Activated CD8-positive, alpha-beta T cell treated with anti-CD3 and anti-CD28 coated beads, Interleukin-2, amount 10 ng/mL, durations not matched to agents 7 days and 5 days (primary cell): Measurements from ENCODE around the gene IFNAR2. TPM values are rescaled to one million over a fixed set of nuclear protein-coding genes. Genes with fewer than 3 reads are reported as not detected.
A peak's percentile ranks its signal among the peaks of the same experiment; 100 is the strongest.

Experiments used
- ATAC-seq: fragments of 150-1000 bp; cut with Tn5 transposase; one replicate; pipeline ENCODE4 v1.10.0; 2021; ENCODE audit warnings: moderate library complexity
- CTCF ChIA-PET: fragments of 350-600 bp; sonication (Branson Sonifier 250); formaldehyde crosslinking; loops from one replicate; lab custom pipeline; 2021; ENCODE audit warnings: antibody characterized with exemption; lab: Charles Lee
- POLR2A ChIA-PET: fragments of 350-600 bp; sonication (Branson Sonifier 250); formaldehyde crosslinking; loops from one replicate; lab custom pipeline; 2021; ENCODE audit warnings: antibody characterized with exemption; lab: Charles Lee
- DNase-seq: peaks from one replicate; pipeline ENCODE4 v3.0.0-alpha.2; 2020
- H3K27ac Mint-ChIP-seq: one replicate; pipeline ENCODE4 v1.8.0; 2021; ENCODE audit warnings: mild to moderate bottlenecking, mixed read lengths
- H3K27me3 Mint-ChIP-seq: one replicate; pipeline ENCODE4 v1.8.0; 2021; ENCODE audit warnings: low read depth, mixed read lengths
- H3K36me3 Mint-ChIP-seq: one replicate; pipeline ENCODE4 v1.8.0; 2021; ENCODE audit warnings: low read depth, mixed read lengths
- H3K4me1 Mint-ChIP-seq: one replicate; pipeline ENCODE4 v1.8.0; 2021; ENCODE audit warnings: low read depth, mixed read lengths
- H3K4me3 Mint-ChIP-seq: one replicate; pipeline ENCODE4 v1.8.0; 2021; ENCODE audit warnings: mild to moderate bottlenecking, mixed read lengths
- H3K9me3 Mint-ChIP-seq: one replicate; pipeline ENCODE4 v1.8.0; 2022; ENCODE audit warnings: mixed read lengths; ENCODE audit not compliant: insufficient read depth
- total RNA-seq, 2 experiments: library from RNA; stranded (reverse); gene quantifications; one replicate each; pipeline ENCODE4 v1.2.3, GENCODE V29; 2021

IFNAR2 gene
- total RNA-seq, 2 experiments from 2014 or later = 54.6 to 62.4 TPM

DNA sequence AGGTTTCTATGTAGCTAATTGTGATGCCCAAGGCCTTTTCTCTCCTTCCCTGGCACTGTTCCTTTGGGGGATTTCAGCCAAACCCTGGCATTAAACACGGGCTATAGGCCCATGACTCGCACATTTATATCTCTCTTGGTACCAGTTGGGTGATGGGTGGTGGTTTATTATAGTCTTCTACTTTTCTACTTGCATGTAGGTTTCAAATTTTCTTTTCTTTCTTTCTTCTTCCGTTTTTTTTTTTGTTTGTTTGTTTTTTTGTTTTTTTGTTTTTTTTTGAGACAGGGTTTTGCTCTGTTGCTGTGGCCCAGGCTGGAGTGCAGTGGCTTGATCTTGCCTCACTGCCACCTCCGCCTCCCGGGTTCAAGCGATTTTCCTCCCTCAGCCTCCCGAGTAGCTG lies 37.5 kb downstream of the IFNAR2 start:
- Mint-ChIP-seq H3K9me3 (no peaks in the 10 kb centered on the region), H3K27ac (peak overlapping the region; percentile 93), H3K4me3 (peak overlapping the region; percentile 96), H3K27me3 (no peaks in the 10 kb centered on the region), H3K36me3 (peaks cover 72% of the 10 kb centered on the region), H3K4me1 (peaks cover 55% of the 10 kb centered on the region)
- no peak for ATAC-seq
- no peak for DNase-seq
- POLR2A ChIA-PET = interaction anchor here (0.6 to 2.2 kb wide), 5 partner anchors 12 to 274 kb away, joined by 3 to 13 read pairs (median 4); partner anchors contain the start of gene GART
- CTCF ChIA-PET = interaction anchor here (1.3 to 2.7 kb wide), 7 partner anchors 33 to 178 kb away, joined by 3 to 12 read pairs (median 5); no protein-coding TSS in a partner anchor

DNA sequence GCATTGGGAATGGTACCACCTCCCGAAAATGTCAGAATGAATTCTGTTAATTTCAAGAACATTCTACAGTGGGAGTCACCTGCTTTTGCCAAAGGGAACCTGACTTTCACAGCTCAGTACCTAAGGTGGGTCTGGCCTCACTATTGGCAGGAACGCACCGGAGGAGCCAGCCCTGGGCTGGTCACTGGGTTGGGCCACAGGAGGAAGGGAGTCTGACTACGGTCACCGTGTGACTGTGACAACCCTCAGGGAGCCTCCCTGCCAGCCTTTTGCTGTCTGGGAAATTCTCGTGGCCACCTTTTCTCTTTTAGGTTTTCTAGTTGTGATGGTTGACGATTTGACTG lies 38.6 kb downstream of the IFNAR2 start:
- ChIA-PET POLR2A (no interaction called here), CTCF (interaction anchor here (1.0 to 1.5 kb wide), 4 partner anchors 32 to 211 kb away, joined by 3 to 4 read pairs (median 4); partner anchors contain the start of gene TMEM50B)
- no peaks in the 10 kb centered on the region for H3K27me3 Mint-ChIP-seq
- peaks cover 70% of the 10 kb centered on the region for H3K36me3 Mint-ChIP-seq
- H3K27ac Mint-ChIP-seq = peak overlapping the region; percentile 72
- no peaks in the 10 kb centered on the region for H3K9me3 Mint-ChIP-seq
- peaks cover 55% of the 10 kb centered on the region for H3K4me1 Mint-ChIP-seq
- H3K4me3 Mint-ChIP-seq = peak overlapping the region; percentile 96
- DNase-seq (no peak), ATAC-seq (no peak)

DNA sequence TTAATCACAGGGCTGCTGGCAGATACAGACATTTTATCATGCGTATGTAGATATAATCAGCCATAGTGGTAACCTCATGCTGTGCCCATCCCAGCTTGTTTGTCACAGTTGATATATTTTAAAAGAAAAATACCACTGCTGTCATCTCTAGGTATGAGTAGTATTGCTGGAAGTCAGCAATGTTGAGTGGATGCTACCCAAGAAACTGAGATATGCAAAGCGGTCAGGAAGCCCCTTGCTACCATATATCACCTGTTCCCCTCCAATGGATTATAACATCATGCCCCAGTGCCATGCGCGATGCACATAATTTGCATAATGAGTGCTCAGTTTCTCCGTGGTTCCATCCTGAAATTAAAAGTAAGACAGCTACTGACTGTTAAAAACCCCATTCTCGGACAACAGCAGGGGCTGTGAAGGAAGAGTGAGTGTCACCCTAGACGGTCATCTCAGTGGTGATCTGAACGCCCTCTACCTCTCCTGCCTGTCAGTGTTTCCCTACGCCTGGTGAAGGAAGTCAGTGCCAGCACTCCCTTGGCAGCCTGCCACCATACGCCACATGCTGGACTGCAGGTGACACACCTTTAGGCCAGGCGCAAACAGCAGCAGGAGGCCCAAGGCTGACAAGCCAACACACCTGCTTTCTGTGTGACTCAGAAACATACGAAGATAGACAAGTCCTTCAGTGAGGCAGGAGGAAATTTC lies 39.2 kb downstream of the IFNAR2 start:
- POLR2A ChIA-PET = no interaction called here
- peak overlapping the region; percentile 96 for H3K4me3 Mint-ChIP-seq
- DNase-seq (no peak), ATAC-seq (no peak)
- CTCF ChIA-PET = interaction anchor here (1.0 to 1.5 kb wide), 3 partner anchors 69 to 211 kb away, joined by 3 to 4 read pairs (median 3); partner anchors contain the start of gene TMEM50B
- H3K36me3 Mint-ChIP-seq = peaks cover 70% of the 10 kb centered on the region
- peaks cover 55% of the 10 kb centered on the region for H3K4me1 Mint-ChIP-seq
- no peaks in the 10 kb centered on the region for H3K27me3 Mint-ChIP-seq
- no peak overlapping the region for H3K27ac Mint-ChIP-seq
- H3K9me3 Mint-ChIP-seq = no peaks in the 10 kb centered on the region

DNA sequence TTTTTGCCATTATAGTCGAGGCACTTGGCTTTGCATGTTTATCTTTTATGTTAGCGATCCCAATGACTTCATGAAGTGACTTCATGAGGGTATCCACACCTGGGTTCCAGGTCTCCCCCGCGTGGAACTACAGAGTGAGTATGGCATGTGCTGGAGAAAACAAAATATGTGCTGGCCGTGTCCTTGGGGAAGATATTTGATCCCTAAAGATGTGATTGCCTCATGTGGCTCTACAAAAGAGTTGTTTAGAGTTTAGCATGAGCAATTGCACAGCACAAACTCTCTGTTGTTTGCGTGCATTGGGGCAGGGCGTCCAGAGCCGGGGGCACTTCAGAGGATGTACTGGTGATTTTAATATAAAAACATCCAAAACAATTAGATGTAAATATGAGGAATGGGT lies 41.2 kb downstream of the IFNAR2 start:
- CTCF ChIA-PET = no interaction called here
- ATAC-seq = no peak
- POLR2A ChIA-PET = no interaction called here
- DNase-seq = no peak
- Mint-ChIP-seq H3K4me1 (peaks cover 36% of the 10 kb centered on the region), H3K9me3 (no peaks in the 10 kb centered on the region), H3K27me3 (no peaks in the 10 kb centered on the region), H3K36me3 (peaks cover 69% of the 10 kb centered on the region), H3K4me3 (no peak overlapping the region), H3K27ac (no peak overlapping the region)

DNA sequence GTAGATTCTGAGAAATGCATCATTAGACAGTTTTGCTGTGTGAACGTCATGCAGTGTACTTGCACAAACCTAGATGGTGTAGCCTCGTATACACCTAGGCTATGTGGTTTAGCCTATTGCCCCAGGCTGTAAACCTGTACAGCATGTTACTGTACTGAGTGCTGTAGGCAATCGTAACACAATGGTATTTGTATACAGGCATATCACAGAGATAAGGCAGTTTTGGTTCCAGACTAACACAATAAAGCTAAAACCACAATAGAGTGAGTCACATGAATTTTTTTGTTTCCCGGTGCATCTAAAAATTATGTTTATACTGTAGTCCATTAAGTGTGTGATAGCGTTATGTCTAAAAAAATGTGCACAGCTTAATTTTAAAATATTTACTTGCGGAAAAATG lies 43.3 kb downstream of the IFNAR2 start:
- ChIA-PET POLR2A (no interaction called here), CTCF (interaction anchor here (1.9 kb wide), 1 partner anchor 172 kb away, joined by 5 read pairs; no protein-coding TSS in a partner anchor)
- DNase-seq (no peak), ATAC-seq (no peak)
- Mint-ChIP-seq H3K27ac (no peak overlapping the region), H3K36me3 (peaks cover 73% of the 10 kb centered on the region), H3K4me1 (peaks cover 24% of the 10 kb centered on the region), H3K9me3 (no peaks in the 10 kb centered on the region), H3K27me3 (no peaks in the 10 kb centered on the region), H3K4me3 (no peak overlapping the region)

DNA sequence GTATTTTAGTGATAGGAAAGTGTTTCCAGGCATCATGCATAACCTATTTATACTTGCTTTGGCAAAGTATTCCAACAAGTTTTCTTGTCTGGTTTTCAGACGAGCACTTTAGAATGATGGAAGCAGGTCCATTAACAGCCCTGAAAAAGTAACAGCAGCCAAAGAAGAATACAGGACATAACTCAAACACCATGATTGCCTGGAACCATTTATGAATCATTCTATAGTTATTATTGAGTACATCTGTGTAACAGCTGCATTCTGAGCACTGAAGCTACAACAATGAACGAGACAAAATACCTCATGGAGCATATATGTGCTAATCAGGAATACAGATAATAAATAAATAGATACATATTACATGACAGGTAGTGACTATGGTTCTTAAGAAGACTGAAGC lies 49.0 kb downstream of the IFNAR2 start:
- DNase-seq (no peak), ATAC-seq (no peak)
- Mint-ChIP-seq H3K4me1 (peaks cover 2% of the 10 kb centered on the region), H3K27me3 (no peaks in the 10 kb centered on the region), H3K9me3 (no peaks in the 10 kb centered on the region), H3K27ac (no peak overlapping the region), H3K4me3 (no peak overlapping the region), H3K36me3 (peaks cover 72% of the 10 kb centered on the region)
- ChIA-PET POLR2A (no interaction called here), CTCF (interaction anchor here (1.8 kb wide), 1 partner anchor 79 kb away, joined by 4 read pairs; no protein-coding TSS in a partner anchor)

DNA sequence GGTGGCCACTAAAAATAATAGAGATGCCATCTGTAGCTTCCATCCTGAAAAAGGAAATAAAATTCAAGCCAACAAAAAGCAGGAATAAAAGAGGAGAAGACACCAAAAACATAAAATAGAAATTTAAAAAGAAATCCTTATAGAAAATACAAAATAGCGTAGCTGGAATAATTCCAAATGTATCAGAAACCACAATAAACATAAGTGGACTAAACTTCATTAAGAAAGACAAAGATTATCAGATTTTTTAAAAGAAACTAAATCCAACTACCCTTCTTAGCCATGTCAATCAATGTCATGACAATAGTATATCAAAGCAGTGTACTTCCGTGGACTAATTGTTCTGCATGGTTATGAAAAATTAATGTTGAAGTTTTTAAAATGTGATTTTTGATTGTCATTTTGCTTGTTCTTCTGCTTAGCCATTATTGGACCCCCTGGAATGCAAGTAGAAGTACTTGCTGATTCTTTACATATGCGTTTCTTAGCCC lies 49.6 kb downstream of the IFNAR2 start:
- Mint-ChIP-seq H3K4me3 (no peak overlapping the region), H3K4me1 (peaks cover 2% of the 10 kb centered on the region), H3K9me3 (no peaks in the 10 kb centered on the region), H3K27me3 (no peaks in the 10 kb centered on the region), H3K27ac (no peak overlapping the region), H3K36me3 (peaks cover 72% of the 10 kb centered on the region)
- ChIA-PET CTCF (interaction anchor here (1.8 kb wide), 1 partner anchor 80 kb away, joined by 4 read pairs; no protein-coding TSS in a partner anchor), POLR2A (no interaction called here)
- ATAC-seq (no peak), DNase-seq (no peak)

Other genes with a start within 250 kb of the IFNAR2 start
- not detected for gene OLIG2, start 204.0 kb upstream of the IFNAR2 start, total RNA-seq
- not detected for gene OLIG1, start 159.8 kb upstream of the IFNAR2 start, total RNA-seq
- 10 to 100 TPM; 37.1 to 44.2 TPM for gene IL10RB, start 36.4 kb downstream of the IFNAR2 start, total RNA-seq
- 10 to 100 TPM; 32.5 to 35.4 TPM for gene IFNAR1, start 95.0 kb downstream of the IFNAR2 start, total RNA-seq
- gene IFNGR2, start 173.5 kb downstream of the IFNAR2 start, total RNA-seq = 1 to 10 TPM; 6.5 to 8.2 TPM